22Rv1 (cell line): Measurements from ENCODE around the gene PAFAH1B1.

Experiments
- H3K27ac ChIP-seq: fragments of 450-650 bp; 2 replicates; pipeline ENCODE4 v1.5.1; 2017
- CTCF ChIP-seq: fragments of 450-650 bp; IDR thresholded peaks from 2 replicates; pipeline ENCODE4 v1.5.1; 2017; ENCODE audit warnings: mild to moderate bottlenecking
- ZFX ChIP-seq: fragments of 450-650 bp; IDR thresholded peaks from 2 replicates; pipeline ENCODE4 v1.6.1; 2017; ENCODE audit warnings: antibody characterized with exemption, borderline replicate concordance

Gene PAFAH1B1

GRCh38 chr17:2580151-2580550 lies 13.3 kb upstream of the PAFAH1B1 start:
- TF ChIP-seq CTCF (no peak), ZFX (no peak)
- no peak overlapping the region for H3K27ac ChIP-seq

- H3K27ac ChIP-seq, result no peak overlapping the region
- TF ChIP-seq CTCF, result no peak
- no peak for TF ChIP-seq ZFX
Observed at GRCh38 chr17:2580661-2581060, 12.8 kb upstream of the PAFAH1B1 start.

GRCh38 chr17:2582493-2582892 lies 11.0 kb upstream of the PAFAH1B1 start:
- no peak for TF ChIP-seq ZFX
- no peak for TF ChIP-seq CTCF
- no peak overlapping the region for H3K27ac ChIP-seq

- no peak overlapping the region for H3K27ac ChIP-seq
Observed at GRCh38 chr17:2591040-2591640, 2.3 kb upstream of the PAFAH1B1 start.

GRCh38 chr17:2593821-2594721 lies 617 bp downstream of the PAFAH1B1 start:
- TF ChIP-seq CTCF (no peak), ZFX (no peak)
- H3K27ac ChIP-seq, result peak overlapping the region; percentile 84

More at GRCh38 chr17:2591040-2591640, 2.3 kb upstream of the PAFAH1B1 start:
- TF ChIP-seq ZFX (no peak), CTCF (no peak)

GRCh38 chr17:2594722-2595599 lies 1.5 kb downstream of the PAFAH1B1 start:
- no peak for TF ChIP-seq CTCF
- TF ChIP-seq ZFX, result no peak
- H3K27ac ChIP-seq, result peak overlapping the region; percentile 84
